ENCODE data around the gene MAP6.
"Not testable (repeated sequence)": the region's sequence is repeated elsewhere in the genome, so short reads cannot be mapped to it uniquely, and the experiment has no call there.

The MAP6 gene

DNA sequence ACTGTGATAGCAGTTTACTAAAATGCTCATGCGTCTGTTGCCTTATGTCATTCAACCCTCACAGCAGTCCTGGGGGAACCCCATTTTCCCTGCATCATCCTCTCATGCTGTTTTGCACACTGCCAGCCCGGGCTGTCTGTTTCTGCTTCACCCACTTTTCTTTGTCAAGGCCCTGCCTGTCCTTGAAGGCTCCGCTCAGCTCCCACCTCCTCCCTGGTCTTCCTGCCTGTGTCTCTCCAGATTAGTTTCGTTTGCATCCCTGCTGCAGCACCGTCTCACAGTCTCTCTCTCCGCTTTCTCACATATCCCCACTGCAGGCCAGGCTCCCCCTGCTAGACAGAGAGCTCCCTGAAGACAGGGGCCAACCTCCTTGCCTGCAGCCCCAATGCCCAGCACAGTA is 76.9 kb downstream of the MAP6 start:
- DNase-seq (ENCODE audit: low read depth), result no peak

DNA sequence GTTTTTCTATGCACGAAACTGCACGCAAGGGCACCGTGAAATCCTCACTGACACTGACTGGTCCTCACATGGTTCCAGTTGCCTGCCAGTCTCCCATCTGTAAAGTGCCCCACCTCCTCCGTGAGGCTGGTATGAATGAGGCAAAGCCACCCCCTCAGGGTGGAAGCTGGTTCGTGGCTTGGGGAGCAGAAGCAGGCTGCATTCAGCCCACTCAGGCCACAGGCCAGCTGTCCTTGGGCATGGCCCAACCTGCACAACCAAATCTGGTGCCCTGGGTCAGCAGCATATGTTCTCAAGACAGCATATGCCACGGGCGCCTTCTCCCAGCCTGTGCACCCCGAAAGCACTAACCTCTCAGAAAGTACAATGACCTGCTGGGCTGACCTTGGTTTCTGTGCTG is 77.5 kb downstream of the MAP6 start:
- DNase-seq (ENCODE audit: low read depth), result no peak

DNA sequence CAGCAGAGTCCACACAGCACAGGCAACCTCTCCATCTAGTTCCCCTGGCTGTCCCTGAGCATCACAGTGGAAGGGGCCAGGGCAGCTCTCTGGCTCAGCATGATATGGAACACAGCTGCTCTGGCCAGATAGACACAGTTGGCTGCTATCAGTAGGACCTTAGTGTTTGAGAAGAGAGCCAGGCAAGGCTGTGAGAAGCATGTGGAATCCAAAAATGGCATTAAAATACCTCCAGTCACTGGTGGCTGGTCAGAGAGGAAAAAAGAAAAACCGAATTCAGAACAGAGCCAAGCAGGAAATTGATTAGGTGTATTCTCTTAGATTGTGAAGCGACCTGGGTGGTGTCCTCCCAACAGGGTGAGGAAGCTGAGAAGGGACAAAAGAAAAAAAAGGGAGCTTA is 78.9 kb downstream of the MAP6 start:
- no peak for DNase-seq (ENCODE audit: low read depth)

DNA sequence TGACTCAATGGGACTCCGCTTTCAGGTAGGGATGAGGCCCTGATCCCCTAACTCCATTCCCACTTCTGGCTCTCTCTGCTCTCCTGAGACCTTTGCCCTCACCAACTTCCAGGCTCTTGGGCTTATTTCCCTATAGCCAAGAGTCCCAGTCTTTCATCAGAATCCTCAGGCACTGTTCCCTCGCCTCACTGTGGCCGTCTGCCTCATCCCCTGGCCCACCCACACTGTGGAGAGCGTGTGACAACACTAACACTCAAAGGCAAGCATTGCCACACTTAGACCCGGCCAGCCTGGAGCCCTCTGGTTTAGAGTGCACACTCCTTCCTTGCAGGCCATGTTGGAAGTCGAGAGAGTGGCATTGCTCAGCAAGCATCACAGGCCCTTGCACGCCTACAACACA is 79.8 kb downstream of the MAP6 start:
- no peak for DNase-seq (ENCODE audit: low read depth)

DNA sequence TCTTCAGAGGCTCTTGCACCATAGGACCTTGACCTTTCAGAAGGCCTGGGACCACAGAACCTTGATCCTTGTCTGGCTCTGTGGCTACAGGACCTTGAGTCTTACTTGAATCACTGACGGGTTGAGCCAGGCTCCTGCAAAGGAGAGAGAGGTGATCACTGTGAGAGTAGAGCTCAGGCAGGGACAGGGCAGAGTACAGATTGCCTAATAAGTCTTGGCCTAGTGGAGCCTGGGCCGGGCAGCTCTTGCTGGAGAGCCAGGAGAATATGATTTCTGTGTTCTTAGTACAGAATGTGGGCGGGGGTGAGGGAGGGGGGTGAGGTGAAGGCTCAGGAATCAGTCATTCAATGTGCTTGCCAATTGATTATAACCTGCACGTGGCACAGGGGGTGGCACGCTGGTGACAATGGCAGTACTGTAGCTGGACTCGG is 80.8 kb downstream of the MAP6 start:
- no peak for DNase-seq (ENCODE audit: low read depth)

DNA sequence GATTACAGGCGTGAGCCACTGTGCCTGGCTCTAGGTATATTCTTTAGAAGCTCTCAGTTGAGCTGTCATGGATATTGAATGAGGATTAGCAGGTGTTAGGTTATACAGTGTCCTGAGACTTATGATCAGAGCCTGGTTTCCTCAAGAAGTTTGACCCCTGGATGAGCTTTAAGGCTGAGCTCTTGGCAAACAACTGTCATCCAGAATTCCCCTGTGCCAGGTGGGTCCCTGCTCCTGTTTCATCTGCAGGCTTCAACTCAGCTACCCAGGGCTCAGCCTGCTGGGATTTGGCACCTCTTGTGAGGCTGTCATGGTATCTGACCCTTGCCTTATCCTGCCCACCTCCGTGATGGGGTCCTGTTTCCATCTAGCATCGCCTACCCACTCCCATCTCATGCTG is 82.4 kb downstream of the MAP6 start:
- DNase-seq (ENCODE audit: low read depth), result no peak

DNA sequence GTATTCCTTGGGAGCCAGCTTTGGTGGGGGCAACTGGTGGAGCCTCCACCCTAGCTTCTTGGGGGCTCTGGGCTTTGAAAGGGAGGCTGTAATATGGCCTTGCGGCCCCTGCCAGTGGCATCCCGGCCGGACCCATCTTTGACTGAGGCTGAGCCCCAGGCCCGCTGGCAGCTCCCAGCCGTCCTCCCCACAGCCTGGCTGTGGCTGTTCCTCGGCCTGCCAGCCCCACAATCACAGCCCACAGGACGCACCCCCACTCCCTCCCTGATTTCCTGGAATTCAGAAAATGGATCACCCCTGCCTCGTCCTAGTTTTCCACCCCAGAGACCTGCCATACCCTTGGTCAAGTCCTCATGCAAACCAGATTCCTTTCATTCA is 83.6 kb downstream of the MAP6 start:
- DNase-seq (ENCODE audit: low read depth), result no peak

DNA sequence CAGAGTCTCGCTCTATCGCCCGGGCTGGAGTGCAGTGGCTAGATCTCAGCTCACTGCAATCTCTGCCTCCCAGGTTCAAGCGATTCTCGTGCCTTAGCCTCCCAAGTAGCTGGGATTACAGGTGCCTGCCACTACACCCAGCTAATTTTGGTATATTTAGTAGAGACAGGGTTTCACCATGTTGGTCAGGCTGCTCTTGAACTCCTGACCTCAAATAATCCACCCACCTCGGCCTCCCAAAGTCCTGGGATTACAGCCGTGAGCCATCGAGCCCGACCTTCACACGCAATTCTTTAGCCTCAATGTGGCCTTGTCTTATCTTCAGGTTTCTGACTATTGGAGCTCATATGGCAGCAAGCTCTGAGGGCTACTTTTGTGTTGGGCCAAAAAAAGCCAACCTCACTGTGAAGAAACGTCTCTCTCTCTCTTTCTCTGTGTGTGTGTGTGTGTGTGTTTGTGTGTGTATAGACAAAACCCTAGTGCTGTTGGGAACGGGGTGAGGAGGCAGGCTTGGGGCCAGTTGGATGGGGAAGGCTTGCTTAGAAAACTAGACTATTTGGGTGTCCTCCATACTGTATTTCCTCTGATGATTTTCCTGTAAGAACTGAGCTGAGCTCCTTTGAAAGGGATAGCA is 84.1 kb downstream of the MAP6 start:
- not testable (repeated sequence) for DNase-seq (ENCODE audit: low read depth)

DNA sequence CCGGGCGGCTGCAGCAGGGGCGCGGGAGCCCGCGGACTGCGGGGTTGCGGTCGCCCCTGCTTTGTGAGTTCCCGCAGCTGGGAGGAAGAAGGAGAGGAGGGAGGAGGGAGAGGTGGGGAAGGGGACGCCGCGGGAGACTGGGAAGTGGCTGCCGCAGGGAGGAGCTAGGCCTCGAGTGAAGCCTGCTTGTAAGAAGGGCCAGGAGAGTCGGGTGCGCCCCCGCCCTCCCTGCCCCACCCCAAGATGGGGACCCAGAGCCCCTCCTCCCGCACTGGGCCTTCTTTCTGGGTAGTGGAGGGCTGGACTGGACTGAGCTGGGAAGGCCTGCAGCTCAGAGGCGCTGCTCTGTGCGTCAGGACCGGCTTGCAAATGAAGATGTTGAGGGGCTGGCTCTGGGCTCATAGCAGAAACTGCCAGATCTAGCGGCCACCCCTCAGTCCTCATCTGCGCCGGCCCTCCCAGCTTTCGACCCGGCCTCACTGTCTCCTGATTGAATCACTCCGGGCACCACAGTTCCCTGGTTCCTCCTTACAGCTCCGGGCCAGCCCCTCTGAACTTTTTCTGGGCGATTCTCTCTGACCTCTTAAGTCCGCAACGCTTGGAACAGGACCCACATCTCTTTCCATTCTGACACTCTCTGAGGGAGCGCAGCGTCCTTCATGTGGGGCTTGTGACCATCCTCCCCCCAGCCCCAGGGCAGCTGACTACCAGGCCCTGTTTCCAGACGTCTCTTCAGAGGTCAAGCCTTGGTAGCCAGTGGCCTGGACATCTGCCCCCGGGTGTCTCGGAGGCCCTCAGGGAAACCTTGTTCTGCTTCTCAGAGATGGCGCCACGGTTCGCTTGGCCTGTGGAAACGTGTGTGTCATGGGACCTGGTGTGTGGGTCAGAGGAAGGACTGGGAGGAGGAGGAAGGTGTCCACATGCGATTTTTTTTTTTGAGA is 84.8 kb downstream of the MAP6 start:
- DNase-seq (ENCODE audit: low read depth), result no peak

DNA sequence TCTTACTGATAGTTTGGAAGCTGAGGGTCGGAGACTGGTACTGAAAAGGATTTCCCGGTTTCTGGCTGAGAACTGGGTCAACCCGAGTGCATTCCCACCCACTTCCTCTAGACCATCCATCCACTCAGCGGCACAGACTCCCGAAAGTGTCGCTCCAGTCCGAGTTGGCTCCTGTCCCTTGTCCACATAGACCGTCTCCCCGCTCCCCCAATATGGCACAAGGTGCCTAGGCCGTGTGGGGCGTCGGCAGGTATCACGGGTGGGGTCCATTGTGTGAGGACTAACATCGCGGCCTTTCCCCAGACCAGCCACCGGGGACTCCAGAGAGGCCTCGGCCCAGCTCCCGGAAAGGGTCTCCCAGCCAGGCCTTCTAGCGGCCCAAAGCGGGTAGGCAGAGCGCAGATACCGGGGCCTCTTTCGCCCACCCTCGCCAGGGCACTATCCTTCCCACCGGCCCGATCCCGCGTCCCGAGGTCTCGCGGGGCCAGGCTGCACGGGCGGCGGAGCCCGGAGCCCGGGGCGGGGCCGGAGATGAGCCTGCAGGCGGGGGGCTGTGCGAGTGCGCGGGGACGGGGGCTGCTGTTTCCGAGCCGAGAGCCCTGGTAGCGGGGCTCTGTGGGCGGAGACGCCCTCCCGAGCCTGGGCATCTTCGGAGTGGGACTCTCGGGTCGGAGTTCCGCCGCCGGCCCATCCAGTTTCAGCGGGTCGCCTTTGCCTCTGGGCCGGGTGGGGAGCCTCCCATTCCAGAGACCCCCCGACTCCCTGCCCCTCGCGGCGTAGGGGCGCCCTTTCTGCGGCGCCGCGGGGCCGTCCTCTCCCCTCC is 85.7 kb downstream of the MAP6 start:
- DNase-seq (ENCODE audit: low read depth), result no peak

DNA sequence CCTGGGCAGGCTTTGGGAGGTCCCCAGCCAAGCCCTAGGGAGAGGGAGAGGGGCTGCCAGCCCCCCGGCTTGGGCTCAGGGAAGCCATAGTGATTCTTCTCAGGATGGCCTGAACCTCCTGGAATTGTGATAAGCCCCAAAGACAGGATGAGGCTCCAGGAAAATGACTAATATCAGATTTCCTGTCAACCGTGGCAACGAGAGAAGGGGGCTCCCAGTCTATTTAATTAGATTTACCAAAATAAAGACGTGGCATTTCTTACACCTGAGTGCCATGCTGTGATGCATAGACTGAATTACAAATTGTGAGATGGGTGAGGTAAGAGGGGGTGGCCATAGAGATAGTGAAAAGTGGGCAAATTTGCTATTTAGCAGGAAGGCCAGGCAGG is 86.3 kb downstream of the MAP6 start:
- no peak for DNase-seq (ENCODE audit: low read depth)

DNA sequence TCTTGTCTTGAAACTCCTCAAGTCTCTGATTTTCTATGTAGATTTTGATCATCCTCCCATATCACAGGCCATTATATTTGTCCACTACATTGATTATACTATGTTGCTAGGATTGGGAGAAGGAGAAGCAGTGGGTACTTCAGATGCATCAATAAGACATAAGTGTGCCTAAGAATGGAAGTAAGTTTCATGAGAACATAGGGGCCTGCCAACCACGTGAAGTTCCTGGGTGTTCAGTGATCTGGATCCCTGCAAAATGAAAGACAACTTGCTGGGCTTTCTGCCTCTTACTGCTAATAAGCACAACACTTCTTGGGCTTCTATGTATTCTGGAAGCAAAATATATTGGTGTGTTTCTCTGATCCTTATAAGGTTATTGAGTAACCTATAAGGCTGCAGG is 89.0 kb downstream of the MAP6 start:
- DNase-seq (ENCODE audit: low read depth), result no peak

DNA sequence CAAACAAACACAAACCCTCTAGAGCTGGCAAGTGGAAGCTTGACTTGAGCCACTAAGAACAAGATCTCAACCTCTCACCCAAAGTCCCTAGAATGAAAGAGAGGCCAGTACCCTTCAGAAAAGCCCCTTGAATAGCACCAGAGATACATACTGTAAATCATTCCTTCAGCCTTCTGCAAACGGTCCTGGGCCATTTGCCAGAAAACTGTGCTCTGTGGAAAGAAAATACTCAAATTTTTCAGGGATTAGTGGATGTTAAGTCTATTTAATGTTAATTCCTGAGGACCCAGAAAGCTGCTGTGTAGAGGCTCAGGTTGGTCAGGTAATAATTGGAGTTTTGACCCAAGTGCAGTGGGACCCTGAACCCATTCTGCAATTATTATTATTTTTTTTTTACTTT is 89.9 kb downstream of the MAP6 start:
- no peak for DNase-seq (ENCODE audit: low read depth)

DNA sequence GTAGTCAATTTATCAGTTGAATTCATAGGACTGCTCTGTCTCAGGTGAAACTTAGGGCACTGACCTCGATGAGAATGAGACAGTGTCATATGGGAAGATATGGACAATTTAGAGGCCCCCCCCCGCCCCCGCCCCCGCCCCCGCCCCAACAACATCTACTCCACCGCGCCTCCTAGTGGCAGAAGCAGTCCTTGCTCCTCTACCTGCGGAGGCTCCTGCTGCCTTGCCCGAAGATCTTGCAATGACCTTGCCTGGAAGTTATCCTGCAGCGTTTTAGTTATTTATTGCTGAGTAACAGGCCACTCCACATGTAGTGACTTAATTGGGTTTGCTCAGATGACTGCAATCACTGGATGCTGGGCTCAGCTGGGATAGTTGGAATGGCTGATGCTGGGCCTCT is 91.6 kb downstream of the MAP6 start:
- DNase-seq (ENCODE audit: low read depth), result no peak

DNA sequence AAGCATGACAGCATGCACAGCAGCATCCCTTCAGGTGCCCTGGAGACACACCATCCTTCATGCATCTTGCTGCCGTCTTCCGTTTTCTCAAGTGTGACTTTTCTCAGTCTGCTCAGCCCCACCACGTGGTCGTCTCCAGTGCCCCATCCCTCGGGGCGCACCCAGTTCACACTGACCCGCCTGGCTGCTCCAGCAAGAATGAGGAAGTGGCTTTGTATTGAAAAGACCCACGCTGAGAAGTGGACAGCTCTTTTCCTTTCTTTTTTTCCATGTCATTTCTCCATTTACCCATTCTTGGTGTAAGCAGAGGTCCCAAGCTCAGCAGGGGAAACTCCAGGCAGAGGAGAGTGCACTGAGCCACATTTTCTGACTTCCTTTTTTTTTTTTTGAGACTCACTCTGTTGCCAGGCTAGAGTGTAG is 92.3 kb downstream of the MAP6 start:
- no peak for DNase-seq (ENCODE audit: low read depth)

DNA sequence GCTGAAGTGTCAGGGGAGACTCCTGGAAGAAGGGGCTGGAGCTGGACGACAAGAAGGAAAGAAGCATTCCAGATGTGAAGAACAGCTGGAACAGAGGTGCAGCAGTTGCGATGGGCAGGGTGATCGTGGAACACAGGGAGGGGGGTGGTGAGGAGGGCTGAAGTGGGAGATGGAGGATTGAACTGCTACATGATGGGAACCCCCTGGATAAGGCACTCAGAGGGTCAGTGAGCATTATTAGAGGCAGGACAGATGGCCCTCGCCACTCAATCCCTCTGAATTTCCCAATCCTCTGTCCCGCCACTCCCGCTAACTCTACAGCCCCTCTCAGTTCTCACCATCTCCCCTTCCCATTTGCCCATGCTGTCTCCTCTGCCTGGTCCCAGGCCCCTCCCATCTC is 92.8 kb downstream of the MAP6 start:
- DNase-seq (ENCODE audit: low read depth), result no peak

DNA sequence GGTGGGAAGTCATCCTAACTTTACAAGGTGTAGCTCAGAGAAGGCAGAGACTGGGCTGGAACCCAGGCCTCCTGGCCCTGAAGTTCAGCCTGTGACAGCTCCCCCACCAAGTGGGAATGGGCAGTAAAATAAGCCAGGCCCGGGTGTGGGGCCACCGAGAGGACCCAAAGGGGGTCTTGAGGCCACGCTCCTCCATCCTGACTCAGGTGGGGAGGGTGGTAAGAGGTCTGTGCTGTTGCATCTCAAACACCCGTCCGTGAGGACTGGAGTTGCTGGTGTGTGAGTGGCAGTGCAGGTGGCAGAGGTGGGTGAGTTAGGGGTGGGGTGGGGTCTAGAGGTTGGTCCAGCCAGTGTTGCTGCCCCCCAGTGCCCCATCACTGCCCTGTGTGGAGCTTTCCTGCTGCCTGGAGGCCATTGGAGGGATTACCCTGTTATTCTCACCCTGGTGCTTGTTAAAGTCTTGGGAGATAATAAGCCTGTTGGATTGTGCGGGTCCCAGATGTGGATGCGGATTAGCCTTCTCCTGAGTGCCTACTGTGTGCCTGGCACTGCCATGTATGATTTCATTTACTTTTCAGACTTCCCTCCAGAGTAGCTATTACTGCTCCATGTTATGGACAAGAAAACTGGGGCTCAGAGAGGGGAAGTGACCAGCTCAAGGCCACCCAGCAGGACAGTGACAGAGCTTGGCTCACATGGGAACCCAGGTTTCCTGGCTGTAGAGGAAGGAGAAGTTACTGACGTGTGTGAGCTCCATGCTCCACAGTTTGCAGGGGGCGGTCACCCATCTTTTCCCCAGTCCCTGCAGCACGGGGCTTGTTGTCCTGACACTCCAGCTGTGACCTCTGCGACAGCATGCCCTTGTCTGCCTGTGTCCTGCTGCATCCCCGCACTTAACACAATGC is 93.9 kb downstream of the MAP6 start:
- DNase-seq (ENCODE audit: low read depth), result no peak

DNA sequence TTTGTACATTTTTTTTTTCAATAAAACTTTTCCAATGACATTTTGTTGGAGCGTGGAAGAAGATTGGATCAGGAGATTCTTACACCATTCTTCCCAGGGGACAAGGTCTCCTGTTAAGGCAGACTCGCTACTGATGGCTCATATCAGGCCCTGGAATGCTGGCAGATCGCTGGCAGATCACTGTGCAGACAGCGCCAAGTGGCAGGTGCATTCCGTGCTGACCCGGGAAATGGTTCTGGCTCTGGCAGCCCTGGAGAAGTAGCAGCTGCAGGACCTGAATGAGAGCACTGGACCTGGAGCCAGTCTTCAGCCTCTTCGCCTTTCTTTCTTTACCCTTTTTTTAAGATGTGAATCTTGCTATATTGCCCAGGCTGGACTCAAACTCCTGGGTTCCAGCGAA is 96.1 kb downstream of the MAP6 start:
- no peak for DNase-seq (ENCODE audit: low read depth)

DNA sequence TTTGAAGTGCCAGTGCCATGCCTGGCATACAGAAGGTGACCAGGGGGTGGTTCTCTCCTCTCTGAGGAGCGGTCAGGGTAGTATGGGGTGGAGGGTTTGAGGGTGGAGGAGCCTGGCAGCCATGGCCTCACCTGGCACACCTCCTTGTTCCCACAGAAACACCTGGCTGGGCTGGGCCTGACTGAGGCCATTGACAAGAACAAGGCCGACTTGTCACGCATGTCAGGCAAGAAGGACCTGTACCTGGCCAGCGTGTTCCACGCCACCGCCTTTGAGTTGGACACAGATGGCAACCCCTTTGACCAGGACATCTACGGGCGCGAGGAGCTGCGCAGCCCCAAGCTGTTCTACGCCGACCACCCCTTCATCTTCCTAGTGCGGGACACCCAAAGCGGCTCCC is 97.2 kb downstream of the MAP6 start:
- DNase-seq (ENCODE audit: low read depth), result no peak

DNA sequence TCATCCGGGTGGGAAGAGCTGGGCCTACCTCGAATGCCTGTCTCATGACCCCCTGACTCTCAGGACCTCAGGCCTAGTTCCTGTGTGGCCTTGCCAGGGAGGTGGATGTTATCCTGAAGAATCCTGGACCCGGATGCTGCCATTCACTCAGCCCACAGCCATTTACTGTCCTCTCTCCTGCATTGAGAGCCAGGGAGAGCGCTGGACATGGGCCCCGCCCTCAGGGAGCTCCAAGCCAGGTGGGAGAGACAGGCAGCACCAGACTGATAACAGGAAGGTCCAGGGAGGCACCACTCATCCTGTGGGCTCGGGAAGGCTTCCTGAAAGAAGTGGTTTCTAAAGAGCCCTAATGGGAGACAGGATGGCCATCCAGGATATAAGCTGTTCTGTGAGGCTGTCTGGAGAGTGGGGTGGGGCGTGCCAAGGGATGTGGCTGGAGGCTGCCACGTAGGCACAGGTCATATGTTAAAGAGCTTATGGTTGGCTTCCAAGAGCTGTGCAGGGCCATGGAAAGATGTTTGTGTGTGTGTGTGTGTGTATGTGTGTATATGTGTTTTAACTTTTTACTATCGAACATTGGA is 98.2 kb downstream of the MAP6 start:
- no peak for DNase-seq (ENCODE audit: low read depth)

DNA sequence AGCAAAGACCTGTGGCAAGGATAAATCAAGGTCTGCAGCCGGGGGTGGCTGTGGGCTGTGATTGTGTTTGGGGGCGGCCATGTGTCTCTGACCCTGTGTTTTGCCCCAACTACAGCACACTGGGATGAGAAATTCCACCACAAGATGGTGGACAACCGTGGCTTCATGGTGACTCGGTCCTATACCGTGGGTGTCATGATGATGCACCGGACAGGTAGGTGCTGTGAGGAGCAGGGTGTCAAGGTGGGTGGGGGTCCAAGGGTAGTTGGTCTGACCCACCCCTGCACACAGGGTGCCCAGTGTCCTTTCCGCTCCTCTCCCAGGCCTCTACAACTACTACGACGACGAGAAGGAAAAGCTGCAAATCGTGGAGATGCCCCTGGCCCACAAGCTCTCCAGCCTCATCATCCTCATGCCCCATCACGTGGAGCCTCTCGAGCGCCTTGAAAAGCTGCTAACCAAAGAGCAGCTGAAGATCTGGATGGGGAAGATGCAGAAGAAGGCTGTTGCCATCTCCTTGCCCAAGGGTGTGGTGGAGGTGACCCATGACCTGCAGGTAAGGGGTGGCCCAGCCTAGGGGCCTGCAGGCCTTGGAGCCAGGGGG is 100.1 kb downstream of the MAP6 start:
- DNase-seq (ENCODE audit: low read depth), result no peak

Measured in GM04504 (cell line).